Fibroblast of lung (primary cell): Measurements from ENCODE around the gene THRB. TPM values are rescaled to one million over a fixed set of nuclear protein-coding genes. Genes with fewer than 3 reads are reported as not detected.

Experiments used
- DNase-seq, 2 donors: peaks; one replicate each; pipeline versions ENCODE4 v3.0.0 to v3.0.0-alpha.2; 2010; ENCODE audit warnings: low read depth in 2 of 2
- H2AFZ ChIP-seq: 2 replicates; pipeline ENCODE4 v1.5.1; 2012; ENCODE audit warnings: low read length, control low read depth, inconsistent platforms
- H3K27ac ChIP-seq: 2 replicates; pipeline ENCODE4 v1.5.1; 2011; ENCODE audit warnings: low read length, control low read depth; ENCODE audit not compliant: insufficient read depth
- H3K27me3 ChIP-seq: 2 replicates; pipeline ENCODE4 v1.5.1; 2011; ENCODE audit warnings: mild to moderate bottlenecking, low read length; ENCODE audit not compliant: control insufficient read depth, insufficient read depth
- H3K36me3 ChIP-seq: 2 replicates; pipeline ENCODE4 v1.5.1; 2011; ENCODE audit warnings: low read length; ENCODE audit not compliant: control insufficient read depth, insufficient read depth
- H3K4me1 ChIP-seq: 2 replicates; pipeline ENCODE4 v1.5.1; 2011; ENCODE audit warnings: low read length; ENCODE audit not compliant: control insufficient read depth, insufficient read depth; ENCODE audit errors: extremely low read depth
- H3K4me2 ChIP-seq: 2 replicates; pipeline ENCODE4 v1.5.1; 2011; ENCODE audit warnings: low read length, control low read depth; ENCODE audit not compliant: insufficient read depth; ENCODE audit errors: extremely low read depth
- H3K4me3 ChIP-seq, 4 experiments: fragments of 200-600 bp in 1 of 4; sonication (generic) in 1 of 4; replicated peaks in 1 of 4; 2 replicates each; pipeline ENCODE4 v1.5.1; 2011 to 2016; ENCODE audit warnings: low read length in 4 of 4, low read depth in 3 of 4, mild to moderate bottlenecking in 3 of 4, control low read depth in 2 of 4, inconsistent platforms in 1 of 4, mixed read lengths in 1 of 4; ENCODE audit not compliant: insufficient read depth in 1 of 4; ENCODE audit errors: control extremely low read depth in 1 of 4
- H3K79me2 ChIP-seq: 2 replicates; pipeline ENCODE4 v1.5.1; 2012; ENCODE audit warnings: mild to moderate bottlenecking, low read length, inconsistent platforms; ENCODE audit not compliant: control insufficient read depth, insufficient read depth
- H3K9ac ChIP-seq: 2 replicates; pipeline ENCODE4 v1.5.1; 2011; ENCODE audit warnings: mild to moderate bottlenecking, low read length, control low read depth; ENCODE audit not compliant: insufficient read depth
- H3K9me3 ChIP-seq: 2 replicates; pipeline ENCODE4 v1.5.1; 2012; ENCODE audit warnings: low read depth, low read length; ENCODE audit not compliant: control insufficient read depth, insufficient read depth
- H4K20me1 ChIP-seq: 2 replicates; pipeline ENCODE4 v1.5.1; 2011; ENCODE audit warnings: low read length; ENCODE audit not compliant: control insufficient read depth, insufficient read depth; ENCODE audit errors: extremely low read depth
- EZH2 ChIP-seq: IDR thresholded peaks from 2 replicates; pipeline ENCODE4 v1.5.1; 2012; ENCODE audit warnings: low read length, control low read depth, mild to moderate bottlenecking; ENCODE audit errors: missing control alignments
- polyA plus RNA-seq, 2 donors: library from polyadenylated mRNA; depleted of rRNA in 1 of 2; stranded (reverse) in 1 of 2; unstranded in 1 of 2; fragments of >200 nt; gene quantifications; 2 replicates each; pipeline ENCODE4 v1.2.1, GENCODE V29; 2011 to 2012; ENCODE audit warnings: missing spikeins in 1 of 2
- total RNA-seq: library from RNA; depleted of rRNA; stranded (reverse); fragments of >200 nt; gene quantifications from 2 replicates; pipeline ENCODE4 v1.2.1, GENCODE V29; 2014
- TF ChIP-seq, protein P1 (sequence below), 2 donors: IDR thresholded peaks in 1 of 2; conservative IDR thresholded peaks in 1 of 2; 1 replicate in 1 of 2; 2 replicates in 1 of 2; pipeline ENCODE4 v1.5.1; 2011 to 2012; ENCODE audit warnings: low read length in 2 of 2, control low read depth in 1 of 2, inconsistent platforms in 1 of 2, low read depth in 1 of 2, mild to moderate bottlenecking in 1 of 2

Gene THRB
- total and polyA plus RNA-seq, 2 donors (not counting 1 experiment from before 2014, with no cell fraction given) = 4.2 to 7.4 TPM

DNA sequence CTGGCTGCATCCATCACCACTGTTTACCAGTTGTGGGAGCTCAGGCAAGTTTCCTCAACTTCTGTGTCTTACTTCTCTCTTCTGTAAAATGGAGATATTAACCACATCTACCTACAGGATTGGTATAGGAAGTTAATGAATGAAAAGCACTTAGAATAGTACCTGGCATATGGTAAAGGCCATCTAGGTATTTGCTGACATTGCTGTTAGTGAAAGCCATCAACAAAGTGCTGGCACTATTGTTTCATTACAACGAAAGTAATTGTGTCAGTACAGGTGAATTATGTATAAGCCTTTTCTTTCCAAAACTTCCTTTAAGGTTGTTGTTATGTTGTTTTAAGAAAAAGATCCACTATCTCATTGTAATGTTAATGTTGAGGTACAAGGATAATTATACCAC lies 352.5 kb downstream of the THRB start:
- Histone ChIP-seq H2AFZ (no peak overlapping the region), H3K4me3 (no peak overlapping the region), H4K20me1 (no peaks in the 10 kb centered on the region), H3K4me1 (peaks cover 15% of the 10 kb centered on the region), H3K4me2 (no peak overlapping the region), H3K9ac (no peak overlapping the region), H3K79me2 (no peaks in the 10 kb centered on the region), H3K27me3 (no peaks in the 10 kb centered on the region), H3K36me3 (no peaks in the 10 kb centered on the region), H3K27ac (no peak overlapping the region), H3K9me3 (no peaks in the 10 kb centered on the region)
- TF ChIP-seq, protein P1, sequence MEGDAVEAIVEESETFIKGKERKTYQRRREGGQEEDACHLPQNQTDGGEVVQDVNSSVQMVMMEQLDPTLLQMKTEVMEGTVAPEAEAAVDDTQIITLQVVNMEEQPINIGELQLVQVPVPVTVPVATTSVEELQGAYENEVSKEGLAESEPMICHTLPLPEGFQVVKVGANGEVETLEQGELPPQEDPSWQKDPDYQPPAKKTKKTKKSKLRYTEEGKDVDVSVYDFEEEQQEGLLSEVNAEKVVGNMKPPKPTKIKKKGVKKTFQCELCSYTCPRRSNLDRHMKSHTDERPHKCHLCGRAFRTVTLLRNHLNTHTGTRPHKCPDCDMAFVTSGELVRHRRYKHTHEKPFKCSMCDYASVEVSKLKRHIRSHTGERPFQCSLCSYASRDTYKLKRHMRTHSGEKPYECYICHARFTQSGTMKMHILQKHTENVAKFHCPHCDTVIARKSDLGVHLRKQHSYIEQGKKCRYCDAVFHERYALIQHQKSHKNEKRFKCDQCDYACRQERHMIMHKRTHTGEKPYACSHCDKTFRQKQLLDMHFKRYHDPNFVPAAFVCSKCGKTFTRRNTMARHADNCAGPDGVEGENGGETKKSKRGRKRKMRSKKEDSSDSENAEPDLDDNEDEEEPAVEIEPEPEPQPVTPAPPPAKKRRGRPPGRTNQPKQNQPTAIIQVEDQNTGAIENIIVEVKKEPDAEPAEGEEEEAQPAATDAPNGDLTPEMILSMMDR (conservative IDR thresholded peaks at IDR 0.05 in 1 of 2, IDR thresholded peaks at IDR 0.05 in 1 of 2; ENCODE audit: low read depth in 1 of 2, low read length in 2 of 2) = no peak
- no peak for TF ChIP-seq EZH2
- no peak for DNase-seq

DNA sequence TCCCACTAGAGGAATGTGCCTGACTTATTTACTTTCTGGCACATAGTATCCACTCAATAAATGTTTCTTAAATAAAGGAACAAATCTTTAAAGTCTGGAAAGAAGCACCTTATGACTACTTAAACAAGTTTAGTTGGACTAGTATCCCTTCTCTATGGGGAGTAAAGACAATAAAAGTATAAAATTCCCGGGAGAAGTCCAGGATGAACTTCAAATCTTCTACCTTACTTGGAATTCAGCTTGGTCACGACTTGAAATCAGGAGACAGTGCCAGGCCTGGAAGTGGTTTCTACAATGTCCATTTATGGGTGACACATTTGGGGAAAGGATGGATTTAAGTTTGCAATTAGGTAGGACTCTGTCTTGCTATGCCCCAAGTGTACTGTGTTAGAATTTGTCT lies 353.1 kb downstream of the THRB start:
- Histone ChIP-seq H4K20me1 (no peaks in the 10 kb centered on the region), H2AFZ (no peak overlapping the region), H3K27ac (no peak overlapping the region), H3K9ac (no peak overlapping the region), H3K79me2 (no peaks in the 10 kb centered on the region), H3K36me3 (no peaks in the 10 kb centered on the region), H3K4me3 (no peak overlapping the region), H3K4me2 (no peak overlapping the region), H3K9me3 (no peaks in the 10 kb centered on the region), H3K27me3 (no peaks in the 10 kb centered on the region), H3K4me1 (peaks cover 14% of the 10 kb centered on the region)
- no peak for DNase-seq
- TF ChIP-seq, protein P1 (conservative IDR thresholded peaks at IDR 0.05 in 1 of 2, IDR thresholded peaks at IDR 0.05 in 1 of 2; ENCODE audit: low read depth in 1 of 2, low read length in 2 of 2) = no peak
- TF ChIP-seq EZH2 = no peak

- H3K4me3 ChIP-seq = no peak overlapping the region
- no peak for DNase-seq
- no peak overlapping the region for H3K4me2 ChIP-seq
- H3K9ac ChIP-seq = no peak overlapping the region
- no peaks in the 10 kb centered on the region for H3K79me2 ChIP-seq
- no peaks in the 10 kb centered on the region for H3K27me3 ChIP-seq
- H4K20me1 ChIP-seq = no peaks in the 10 kb centered on the region
- no peaks in the 10 kb centered on the region for H3K36me3 ChIP-seq
- H3K9me3 ChIP-seq = no peaks in the 10 kb centered on the region
- no peak overlapping the region for H3K27ac ChIP-seq
- peaks cover 7% of the 10 kb centered on the region for H3K4me1 ChIP-seq
- H2AFZ ChIP-seq = no peak overlapping the region
- TF ChIP-seq, protein P1 (conservative IDR thresholded peaks at IDR 0.05 in 1 of 2, IDR thresholded peaks at IDR 0.05 in 1 of 2; ENCODE audit: low read depth in 1 of 2, low read length in 2 of 2) = no peak
- TF ChIP-seq EZH2 = no peak
Measured at GRCh38 chr3:24139463-24140412, 354.9 kb downstream of the THRB start.
